Measurements from ENCODE around the gene NUDT3.

NUDT3 gene

GRCh38 chr6:34322732-34323131 is 69.7 kb downstream of the NUDT3 start:
- DNase-seq (ENCODE audit: low spot score): no peak

- no peak for DNase-seq (ENCODE audit: low spot score)
These were observed 70.6 kb downstream of the NUDT3 start for GRCh38 chr6:34321821-34322220.

- no peak for DNase-seq (ENCODE audit: low spot score)
These were observed 73.0 kb downstream of the NUDT3 start for GRCh38 chr6:34319471-34319885.

GRCh38 chr6:34318499-34319470 is 73.7 kb downstream of the NUDT3 start:
- no peak for DNase-seq (ENCODE audit: low spot score)

GRCh38 chr6:34317882-34318498 is 74.5 kb downstream of the NUDT3 start:
- DNase-seq (ENCODE audit: low spot score): no peak

- no peak for DNase-seq (ENCODE audit: low spot score)
These were observed 75.3 kb downstream of the NUDT3 start for GRCh38 chr6:34317172-34317477.

GRCh38 chr6:34316431-34317171 is 75.9 kb downstream of the NUDT3 start:
- DNase-seq (ENCODE audit: low spot score): no peak

- DNase-seq (ENCODE audit: low spot score): no peak
These were observed 76.7 kb downstream of the NUDT3 start for GRCh38 chr6:34315780-34316179.

GRCh38 chr6:34315256-34315655 is 77.2 kb downstream of the NUDT3 start:
- DNase-seq (ENCODE audit: low spot score): no peak

GRCh38 chr6:34312259-34312658 is 80.2 kb downstream of the NUDT3 start:
- DNase-seq (ENCODE audit: low spot score): no peak

GRCh38 chr6:34310817-34311216 is 81.7 kb downstream of the NUDT3 start:
- DNase-seq (ENCODE audit: low spot score): no peak

- no peak for DNase-seq (ENCODE audit: low spot score)
These were observed 84.0 kb downstream of the NUDT3 start for GRCh38 chr6:34308483-34308882.

- no peak for DNase-seq (ENCODE audit: low spot score)
These were observed 86.3 kb downstream of the NUDT3 start for GRCh38 chr6:34305982-34306708.

- DNase-seq (ENCODE audit: low spot score): no peak
These were observed 87.0 kb downstream of the NUDT3 start for GRCh38 chr6:34305497-34305896.

- DNase-seq (ENCODE audit: low spot score): no peak
These were observed 88.3 kb downstream of the NUDT3 start for GRCh38 chr6:34304164-34304563.

GRCh38 chr6:34302929-34303328 is 89.5 kb downstream of the NUDT3 start:
- no peak for DNase-seq (ENCODE audit: low spot score)

GRCh38 chr6:34301408-34301807 is 91.1 kb downstream of the NUDT3 start:
- DNase-seq (ENCODE audit: low spot score): no peak

GRCh38 chr6:34300332-34300751 is 92.1 kb downstream of the NUDT3 start:
- no peak for DNase-seq (ENCODE audit: low spot score)

GRCh38 chr6:34298941-34299340 is 93.5 kb downstream of the NUDT3 start:
- no peak for DNase-seq (ENCODE audit: low spot score)

GRCh38 chr6:34295721-34296120 is 96.7 kb downstream of the NUDT3 start:
- DNase-seq (ENCODE audit: low spot score): no peak

- DNase-seq (ENCODE audit: low spot score): no peak
These were observed 99.5 kb downstream of the NUDT3 start for GRCh38 chr6:34292954-34293353.

GRCh38 chr6:34289137-34289536 is 103.3 kb downstream of the NUDT3 start:
- no peak for DNase-seq (ENCODE audit: low spot score)
